A549 (cell line): ENCODE measurements around the gene ALKBH6. TPM values are rescaled to one million over a fixed set of nuclear protein-coding genes. Genes with fewer than 3 reads are reported as not detected.
A peak's percentile ranks its signal among the peaks of the same experiment; 100 is the strongest.
"Not testable (repeated sequence)": the region's sequence is repeated elsewhere in the genome, so short reads cannot be mapped to it uniquely, and the experiment has no call there.

Experiments used
- ATAC-seq, 2 experiments: fragments of 200-7000 bp in 1 of 2; fragments of >200 bp in 1 of 2; cut with Nextera tagmentation in 1 of 2; cut with Tn5 transposase in 1 of 2; 3 replicates each; pipeline versions ENCODE4 v1.8.0 to v1.9.1; 2018 to 2020; ENCODE audit warnings: mild to moderate bottlenecking in 1 of 2, moderate library complexity in 1 of 2
- CTCF ChIA-PET: fragments of 300-600 bp; sonication (Branson Sonifier 250); formaldehyde crosslinking; extraction: SDS; loops from one replicate; lab custom pipeline; 2021; ENCODE audit warnings: antibody characterized with exemption, inconsistent platforms; lab: Yijun Ruan, JAX
- POLR2A ChIA-PET: fragments of 350-600 bp; formaldehyde crosslinking; extraction: SDS; loops from one replicate; lab custom pipeline; 2021; ENCODE audit warnings: antibody characterized with exemption, inconsistent platforms; lab: Yijun Ruan, JAX
- DNase-seq, 2 experiments: peaks; one replicate each; pipeline versions ENCODE4 v3.0.0 to v3.0.0-alpha.2; 2011 to 2016; ENCODE audit warnings: low read depth in 1 of 2, low spot score in 1 of 2
- FAIRE-seq: peaks from 2 replicates; lab custom pipeline; 2011; peaks lifted over from hg19 to GRCh38; lab: Jason Lieb, UNC
- H3K27ac ChIP-seq, 2 experiments: fragments of >200 bp; sonication (Bioruptor Twin); formaldehyde crosslinking; 3 replicates each; pipeline ENCODE4 v1.5.1; 2016 to 2017
- H3K4me1 ChIP-seq: fragments of >200 bp; sonication (Bioruptor Twin); formaldehyde crosslinking; 3 replicates; pipeline ENCODE4 v1.6.1; 2016
- H3K4me2 ChIP-seq: fragments of >200 bp; sonication (Bioruptor Twin); formaldehyde crosslinking; 3 replicates; pipeline ENCODE4 v1.6.1; 2016
- H3K4me3 ChIP-seq: fragments of >200 bp; sonication (Bioruptor Twin); formaldehyde crosslinking; 3 replicates; pipeline ENCODE4 v1.5.1; 2016
- H3K9me3 ChIP-seq: fragments of >200 bp; sonication (Bioruptor Twin); formaldehyde crosslinking; 3 replicates; pipeline ENCODE4 v1.6.1; 2016
- CEBPB ChIP-seq, 2 experiments: fragments of >200 bp in 1 of 2; sonication (Bioruptor Twin) in 1 of 2; formaldehyde crosslinking in 1 of 2; IDR thresholded peaks; 2 replicates each; pipeline ENCODE4 v1.6.1; 2012 to 2016
- ESRRA ChIP-seq: fragments of 150-350 bp; IDR thresholded peaks from 2 replicates; pipeline ENCODE4 v1.6.1; 2014; ENCODE audit warnings: mild to moderate bottlenecking, low read length, borderline replicate concordance
- GATA3 ChIP-seq: IDR thresholded peaks from 2 replicates; pipeline ENCODE4 v1.6.1; 2012; ENCODE audit warnings: borderline replicate concordance
- HOXB13 ChIP-seq: fragments of 250-450 bp; sonication (Bioruptor Pico); IDR thresholded peaks from 2 replicates; pipeline ENCODE4 v1.5.0; 2020; ENCODE audit warnings: low read depth, mild to moderate bottlenecking, moderate library complexity
- KDM1A ChIP-seq: fragments of 200-600 bp; sonication (generic); IDR thresholded peaks from 2 replicates; pipeline ENCODE4 v1.6.1; 2016; ENCODE audit warnings: low read depth, mild to moderate bottlenecking
- POLR2A ChIP-seq: IDR thresholded peaks from 2 replicates; pipeline ENCODE4 v1.6.1; 2012; ENCODE audit warnings: mild to moderate bottlenecking, low read length
- RNF2 ChIP-seq: fragments of 200-600 bp; sonication (generic); IDR thresholded peaks from 2 replicates; pipeline ENCODE4 v1.6.1; 2016; ENCODE audit warnings: low read depth, mild to moderate bottlenecking, antibody characterized with exemption, moderate library complexity, borderline replicate concordance
- TP53 ChIP-seq: fragments of 250-450 bp; sonication (Bioruptor Pico); IDR thresholded peaks from 2 replicates; pipeline ENCODE4 v1.5.0; 2021; ENCODE audit warnings: mild to moderate bottlenecking, moderate library complexity
- ZC3H11A ChIP-seq: fragments of 450-650 bp; IDR thresholded peaks from 2 replicates; pipeline ENCODE4 v1.6.1; 2014; ENCODE audit warnings: antibody characterized with exemption, mild to moderate bottlenecking
- ZFP36 ChIP-seq: fragments of 450-650 bp; IDR thresholded peaks from 2 replicates; pipeline ENCODE4 v1.6.1; 2014; ENCODE audit warnings: borderline replicate concordance; ENCODE audit not compliant: partially characterized antibody
- WGBS: methylation state at CpG from one replicate; pipeline ENCODE4 v1.1.6; 2017; ENCODE audit errors: missing lambda C conversion rate; 5-methylcytosine and 5-hydroxymethylcytosine counted together
- polyA plus RNA-seq, 4 experiments: library from polyadenylated mRNA; depleted of rRNA in 3 of 4; stranded (reverse); fragments of >200 nt; fragmentation: RNase III in 1 of 4; extraction: RNeasy Plus Mini Kit Qiagen cat#74134 plus additional on column Dnase treatment in 1 of 4; gene quantifications; 2 replicates in 3 of 4; 3 replicates in 1 of 4; pipeline ENCODE4 v1.2.3, GENCODE V29; 2011 to 2017
- TF ChIP-seq, protein P1 (sequence below): IDR thresholded peaks from 2 replicates; pipeline ENCODE4 v1.6.1; 2012; ENCODE audit warnings: low read depth, borderline replicate concordance
- TF ChIP-seq, protein P2 (sequence below): fragments of 250-450 bp; sonication (Bioruptor Pico); IDR thresholded peaks from 2 replicates; pipeline ENCODE4 v1.5.0; 2020; ENCODE audit warnings: low read depth, mild to moderate bottlenecking, moderate library complexity

The ALKBH6 gene
- polyA plus RNA-seq, 2 of the 4 experiments (the other 2 are of a cell fraction) = 34.2 to 47.1 TPM

DNA sequence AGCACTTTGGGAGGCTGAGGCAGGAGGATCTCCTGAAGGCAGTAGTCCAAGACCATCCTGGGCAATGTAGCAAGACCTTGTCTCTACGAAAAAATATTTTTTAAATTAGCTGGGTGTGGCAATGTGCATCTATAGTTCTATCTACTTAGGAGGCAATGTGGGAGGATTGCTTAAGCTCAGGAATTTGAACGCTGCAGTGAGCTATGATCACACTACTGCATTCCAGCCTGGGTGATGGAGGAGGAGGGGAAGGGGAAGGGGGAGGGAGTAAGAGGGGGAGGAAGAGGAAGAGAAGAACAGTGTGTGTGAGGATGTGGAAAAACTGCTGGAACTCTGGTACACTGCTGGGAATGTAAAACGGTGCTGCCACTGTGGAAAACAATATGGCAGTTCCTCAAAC is 27.8 kb upstream of the ALKBH6 start:
- ATAC-seq = peak; percentile 65 to 74; a peak in 5 of 6 replicates
- POLR2A ChIA-PET = interaction anchor here (0.7 to 1.2 kb wide), 3 partner anchors 12 to 72 kb away, joined by 4 to 8 read pairs (median 5); partner anchors contain the start of genes ALKBH6 and THAP8
- no peak for FAIRE-seq
- CTCF ChIA-PET = interaction anchor here (0.7 to 1.2 kb wide), 3 partner anchors 13 to 95 kb away, joined by 3 read pairs; no protein-coding TSS in a partner anchor
- Histone ChIP-seq H3K4me3 (no peak overlapping the region), H3K4me1 (peaks cover 20% of the 10 kb centered on the region), H3K9me3 (no peaks in the 10 kb centered on the region), H3K27ac (peak overlapping the region; percentile 50 to 58; a peak in 5 of 6 replicates), H3K4me2 (peak overlapping the region; percentile 54)
- 17% methylated on average over 3 of the region's 3 CpGs for WGBS
- TF ChIP-seq KDM1A (no peak), CEBPB (IDR thresholded peaks at IDR 0.05) (peak; percentile 56 to 77; a peak in 3 of 4 replicates)
- TF ChIP-seq, all 56 proteins: peak for 1
- DNase-seq = peak in 1 of 2 experiments; percentile 72

DNA sequence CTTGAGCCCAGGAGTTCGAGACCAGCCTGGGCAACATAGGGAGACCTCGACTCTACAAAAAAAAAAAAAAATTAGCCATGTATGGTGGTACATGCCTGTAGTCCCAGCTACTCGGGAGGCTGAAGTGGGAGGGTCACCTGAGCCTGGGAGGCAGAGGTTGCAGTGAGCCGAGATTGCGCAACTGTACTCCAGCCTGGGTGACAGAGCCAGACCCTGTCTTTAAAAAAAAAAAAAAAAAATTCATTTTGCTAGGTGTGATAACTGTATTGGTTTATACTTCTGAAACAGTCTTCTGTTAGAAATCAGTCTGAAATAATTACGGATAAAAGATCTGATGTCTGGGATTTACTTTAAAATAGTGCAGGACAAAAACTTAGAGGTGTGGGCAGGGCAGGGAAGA is 27.1 kb upstream of the ALKBH6 start:
- ChIA-PET POLR2A (interaction anchor here (1.2 kb wide), 1 partner anchor 27 kb away, joined by 5 read pairs; the partner anchor contains the start of gene ALKBH6), CTCF (interaction anchor here (0.6 to 2.6 kb wide), 4 partner anchors 12 to 109 kb away, joined by 3 to 10 read pairs (median 3); no protein-coding TSS in a partner anchor)
- Histone ChIP-seq H3K4me2 (peak overlapping the region; percentile 54), H3K27ac (peak overlapping the region; percentile 41 to 58; a peak in 5 of 6 replicates), H3K4me1 (peaks cover 20% of the 10 kb centered on the region)
- peak; percentile 95 to 97 for TF ChIP-seq CEBPB (IDR thresholded peaks at IDR 0.05)
- H3K9me3 ChIP-seq, ATAC-seq, H3K4me3 ChIP-seq, DNase-seq, FAIRE-seq: not testable (repeated sequence)
- 85% methylated on average over 6 of the region's 6 CpGs for WGBS

GRCh38 chr19:36040495-36040894 is 26.5 kb upstream of the ALKBH6 start:
- Histone ChIP-seq H3K9me3 (no peaks in the 10 kb centered on the region), H3K4me2 (no peak overlapping the region), H3K4me3 (no peak overlapping the region), H3K4me1 (peaks cover 20% of the 10 kb centered on the region), H3K27ac (peak overlapping the region in 1 of 2 experiments; percentile 58; a peak in 1 of 6 replicates)
- WGBS = 89% methylated on average over 6 of the region's 6 CpGs
- no peak for TF ChIP-seq GATA3
- ATAC-seq (no peak), FAIRE-seq (peak; percentile 88), DNase-seq (no peak)
- CTCF ChIA-PET = interaction anchor here (0.9 to 2.6 kb wide), 3 partner anchors 11 to 48 kb away, joined by 3 to 10 read pairs (median 4); partner anchors contain the start of gene THAP8
- POLR2A ChIA-PET = no interaction called here

DNA sequence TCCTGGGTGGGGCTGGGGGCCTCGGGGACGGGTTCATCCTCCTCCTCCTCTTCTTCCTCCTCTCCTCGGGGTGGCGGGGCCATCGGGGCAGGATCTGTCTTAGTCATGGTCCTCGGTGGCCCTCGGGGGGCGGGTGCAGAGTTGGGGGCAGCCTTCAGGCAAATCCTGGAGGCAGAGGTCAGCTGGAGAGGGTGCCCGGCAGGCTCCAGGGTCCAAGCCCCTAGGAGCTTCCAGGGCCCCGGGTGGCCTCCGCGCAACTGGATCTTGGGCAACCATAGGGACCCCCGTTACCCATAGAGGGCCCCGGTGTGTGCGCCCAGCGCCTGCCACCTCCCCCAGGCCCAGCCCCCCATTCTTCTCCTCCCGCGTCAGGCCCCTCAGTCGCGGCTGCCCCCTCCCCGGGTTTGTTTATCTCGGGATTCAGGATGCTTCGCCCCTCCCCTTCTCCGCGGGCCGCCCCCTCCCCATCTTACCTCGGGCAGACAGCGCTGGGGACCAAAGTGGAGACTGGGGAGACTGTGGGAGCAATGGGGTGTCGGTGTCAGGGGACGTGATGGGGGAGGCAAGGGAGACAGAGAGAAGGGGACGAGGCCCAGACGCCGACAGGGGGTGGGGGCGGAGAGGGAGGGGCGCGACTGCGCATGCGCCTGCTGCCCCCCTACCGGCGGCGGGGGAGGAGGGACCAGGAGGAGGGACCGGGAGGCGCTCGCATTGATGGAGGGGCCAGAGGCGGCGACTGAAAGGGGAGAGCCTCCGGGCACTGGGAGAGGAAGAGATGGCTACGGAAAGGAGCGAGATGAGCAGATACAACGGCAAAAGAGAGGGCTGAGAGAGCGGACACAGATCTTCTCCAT is 18.5 kb upstream of the ALKBH6 start, which contains the start of gene CLIP3:
Gene CLIP3, minus strand, starts transcription at position 623 of the 854 bp plus-strand sequence. Its CDS starts 516 bp downstream, at position 107.
- no peaks in the 10 kb centered on the region for H3K4me1 ChIP-seq
- CTCF ChIA-PET = no interaction called here
- no peak for TF ChIP-seq ZFP36
- TF ChIP-seq HOXB13 (CRISPR knock-in tag) = no peak
- no peak for TF ChIP-seq ESRRA
- TF ChIP-seq TP53 (CRISPR knock-in tag) = no peak
- TF ChIP-seq, protein P1, sequence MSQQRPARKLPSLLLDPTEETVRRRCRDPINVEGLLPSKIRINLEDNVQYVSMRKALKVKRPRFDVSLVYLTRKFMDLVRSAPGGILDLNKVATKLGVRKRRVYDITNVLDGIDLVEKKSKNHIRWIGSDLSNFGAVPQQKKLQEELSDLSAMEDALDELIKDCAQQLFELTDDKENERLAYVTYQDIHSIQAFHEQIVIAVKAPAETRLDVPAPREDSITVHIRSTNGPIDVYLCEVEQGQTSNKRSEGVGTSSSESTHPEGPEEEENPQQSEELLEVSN = no peak
- no peak for TF ChIP-seq POLR2A
- TF ChIP-seq GATA3 = no peak
- TF ChIP-seq, protein P2, sequence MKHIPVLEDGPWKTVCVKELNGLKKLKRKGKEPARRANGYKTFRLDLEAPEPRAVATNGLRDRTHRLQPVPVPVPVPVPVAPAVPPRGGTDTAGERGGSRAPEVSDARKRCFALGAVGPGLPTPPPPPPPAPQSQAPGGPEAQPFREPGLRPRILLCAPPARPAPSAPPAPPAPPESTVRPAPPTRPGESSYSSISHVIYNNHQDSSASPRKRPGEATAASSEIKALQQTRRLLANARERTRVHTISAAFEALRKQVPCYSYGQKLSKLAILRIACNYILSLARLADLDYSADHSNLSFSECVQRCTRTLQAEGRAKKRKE (CRISPR knock-in tag) = no peak
- TF ChIP-seq ZC3H11A = no peak
- no peak for TF ChIP-seq RNF2
- H3K4me3 ChIP-seq = no peak within 1 kb of the TSS
- ATAC-seq = no peak
- H3K4me2 ChIP-seq = no peak within 1 kb of the TSS
- no peak for DNase-seq
- no peaks in the 10 kb centered on the region for H3K9me3 ChIP-seq
- no peak within 1 kb of the TSS for H3K27ac ChIP-seq
- POLR2A ChIA-PET = no interaction called here
- no peak for FAIRE-seq
- 87% methylated on average over 45 of the region's 51 CpGs for WGBS
